Keratinocyte (primary cell): ENCODE results near the gene MYLIP. TPM values are rescaled to one million over a fixed set of nuclear protein-coding genes. Genes with fewer than 3 reads are reported as not detected.

Source experiments
- DNase-seq: peaks from one replicate; pipeline ENCODE4 v3.0.0-alpha.2; 2011; ENCODE audit warnings: low read depth, missing footprints, low spot score
- FAIRE-seq: peaks from 2 replicates; lab custom pipeline; 2011; peaks lifted over from hg19 to GRCh38; lab: Jason Lieb, UNC
- H2AFZ ChIP-seq: 2 replicates; pipeline ENCODE4 v1.6.0; 2012; ENCODE audit warnings: low read length, control low read depth, inconsistent platforms; ENCODE audit not compliant: control insufficient read depth
- H3K27ac ChIP-seq: 2 replicates; pipeline ENCODE4 v1.5.1; 2011; ENCODE audit warnings: low read length; ENCODE audit not compliant: control insufficient read depth, insufficient read depth
- H3K27me3 ChIP-seq: 3 replicates; pipeline ENCODE4 v1.6.0; 2011; ENCODE audit warnings: low read length; ENCODE audit not compliant: control insufficient read depth, insufficient read depth; ENCODE audit errors: extremely low read depth
- H3K36me3 ChIP-seq, 2 experiments: 2 replicates in 1 of 2; 3 replicates in 1 of 2; pipeline ENCODE4 v1.5.1; 2011; ENCODE audit warnings: low read length in 2 of 2, mild to moderate bottlenecking in 1 of 2; ENCODE audit not compliant: control insufficient read depth in 2 of 2, insufficient read depth in 2 of 2; ENCODE audit errors: extremely low read depth in 1 of 2
- H3K4me1 ChIP-seq: 3 replicates; pipeline ENCODE4 v1.5.1; 2011; ENCODE audit warnings: low read length; ENCODE audit not compliant: control insufficient read depth, insufficient read depth; ENCODE audit errors: extremely low read depth
- H3K4me2 ChIP-seq: 3 replicates; pipeline ENCODE4 v1.6.0; 2011; ENCODE audit warnings: low read depth, low read length; ENCODE audit not compliant: control insufficient read depth, insufficient read depth; ENCODE audit errors: extremely low read depth
- H3K4me3 ChIP-seq, 3 experiments: fragments of 200-600 bp in 1 of 3; sonication (generic) in 1 of 3; 2 replicates in 2 of 3; 3 replicates in 1 of 3; pipeline ENCODE4 v1.5.1; 2011 to 2016; ENCODE audit warnings: low read length in 3 of 3, mild to moderate bottlenecking in 3 of 3, control low read depth in 2 of 3, inconsistent platforms in 1 of 3, low read depth in 1 of 3, mixed read lengths in 1 of 3, mixed run types in 1 of 3, moderate library complexity in 1 of 3; ENCODE audit not compliant: control insufficient read depth in 2 of 3, insufficient read depth in 2 of 3; ENCODE audit errors: extremely low read depth in 1 of 3
- H3K79me2 ChIP-seq: 2 replicates; pipeline ENCODE4 v1.6.0; 2012; ENCODE audit warnings: low read length; ENCODE audit not compliant: control insufficient read depth, insufficient read depth
- H3K9ac ChIP-seq: 3 replicates; pipeline ENCODE4 v1.6.0; 2011; ENCODE audit warnings: low read length; ENCODE audit not compliant: control insufficient read depth, insufficient read depth; ENCODE audit errors: extremely low read depth
- H3K9me1 ChIP-seq: 3 replicates; pipeline ENCODE4 v1.6.0; 2011; ENCODE audit warnings: low read length; ENCODE audit not compliant: control insufficient read depth, insufficient read depth; ENCODE audit errors: extremely low read depth
- H3K9me3 ChIP-seq: 2 replicates; pipeline ENCODE4 v1.5.1; 2012; ENCODE audit warnings: low read depth, low read length; ENCODE audit not compliant: control insufficient read depth
- H4K20me1 ChIP-seq: 3 replicates; pipeline ENCODE4 v1.6.0; 2011; ENCODE audit warnings: low read length; ENCODE audit not compliant: control insufficient read depth, insufficient read depth; ENCODE audit errors: extremely low read depth
- CTCF ChIP-seq, 3 experiments: IDR thresholded peaks in 1 of 3; conservative IDR thresholded peaks in 1 of 3; optimal IDR thresholded peaks in 1 of 3; 2 replicates in 2 of 3; 3 replicates in 1 of 3; pipeline versions ENCODE3 to v1.5.1; 2011; ENCODE audit warnings: low read length in 3 of 3, mild to moderate bottlenecking in 3 of 3, moderate library complexity in 2 of 3, control low read depth in 1 of 3, inconsistent platforms in 1 of 3; ENCODE audit not compliant: insufficient read depth in 2 of 3; ENCODE audit errors: extremely low read depth in 1 of 3
- EZH2 ChIP-seq: IDR thresholded peaks from one replicate; pipeline ENCODE4 v1.6.1; 2012; ENCODE audit warnings: inconsistent platforms, mild to moderate bottlenecking, low read length, moderate library complexity
- dilution Hi-C: fragments of 300-500 bp; cut with MboI; formaldehyde crosslinking; loops from one replicate; pipeline ENCODE4 v1.7.0; 2020; ENCODE audit warnings: low sequenced_read_pairs; ENCODE audit not compliant: extremely low pct_ligation_motif_present
- polyA plus RNA-seq, 5 experiments: library from polyadenylated mRNA; depleted of rRNA in 3 of 5; stranded (reverse) in 3 of 5; stranded (forward) in 1 of 5; unstranded in 1 of 5; fragments of >200 nt; gene quantifications; 1 replicate in 1 of 5; 2 replicates in 3 of 5; 3 replicates in 1 of 5; pipeline versions ENCODE4 v1.2.1 to v1.2.3, GENCODE V29; 2011 to 2012; ENCODE audit warnings: missing spikeins in 2 of 5, low read depth in 1 of 5, low replicate concordance in 1 of 5

Gene MYLIP
- polyA plus RNA-seq, 1 donor (not counting 4 experiments of a cell fraction or from before 2014, with no cell fraction given): 5.8 TPM

GRCh38 chr6:16153211-16153820 is 24.4 kb downstream of the MYLIP start:
- FAIRE-seq (no peak), DNase-seq (no peak)
- Histone ChIP-seq H3K36me3 (no peaks in the 10 kb centered on the region), H3K9ac (no peak overlapping the region), H3K9me1 (no peaks in the 10 kb centered on the region), H3K27ac (no peak overlapping the region), H3K27me3 (no peaks in the 10 kb centered on the region), H3K4me1 (no peaks in the 10 kb centered on the region), H4K20me1 (no peaks in the 10 kb centered on the region), H3K79me2 (no peaks in the 10 kb centered on the region), H3K4me3 (no peak overlapping the region), H2AFZ (no peak overlapping the region), H3K4me2 (no peak overlapping the region), H3K9me3 (no peaks in the 10 kb centered on the region)
- dilution Hi-C loops: no loop called here
- no peak for TF ChIP-seq EZH2
- TF ChIP-seq CTCF (optimal IDR thresholded peaks at IDR 0.05 in 1 of 3, IDR thresholded peaks at IDR 0.05 in 1 of 3, conservative IDR thresholded peaks at IDR 0.05 in 1 of 3; ENCODE audit: extremely low read depth in 1 of 3, insufficient read depth in 2 of 3, low read length in 3 of 3): no peak

GRCh38 chr6:16154904-16155303 is 26.0 kb downstream of the MYLIP start:
- Histone ChIP-seq H3K4me1 (no peaks in the 10 kb centered on the region), H3K4me2 (no peak overlapping the region), H3K27me3 (no peaks in the 10 kb centered on the region), H3K27ac (no peak overlapping the region), H2AFZ (no peak overlapping the region), H3K9ac (no peak overlapping the region), H3K79me2 (no peaks in the 10 kb centered on the region), H3K9me1 (no peaks in the 10 kb centered on the region), H3K9me3 (no peaks in the 10 kb centered on the region), H3K36me3 (no peaks in the 10 kb centered on the region), H4K20me1 (no peaks in the 10 kb centered on the region), H3K4me3 (no peak overlapping the region)
- TF ChIP-seq CTCF (optimal IDR thresholded peaks at IDR 0.05 in 1 of 3, IDR thresholded peaks at IDR 0.05 in 1 of 3, conservative IDR thresholded peaks at IDR 0.05 in 1 of 3; ENCODE audit: extremely low read depth in 1 of 3, insufficient read depth in 2 of 3, low read length in 3 of 3): no peak
- dilution Hi-C loops: no loop called here
- DNase-seq (no peak), FAIRE-seq (no peak)
